Ectodermal cell (in vitro differentiated cells): ENCODE data around the gene SREBF1.

ENCODE experiments used
- H3K27ac ChIP-seq: 2 replicates; pipeline ENCODE4 v1.7.0; 2013; ENCODE audit warnings: mild to moderate bottlenecking, low read depth, low read length; ENCODE audit not compliant: insufficient read depth, poor library complexity, severe bottlenecking
- H3K27me3 ChIP-seq: 2 replicates; pipeline ENCODE4 v1.7.0; 2013; ENCODE audit warnings: mild to moderate bottlenecking, low read length; ENCODE audit not compliant: insufficient read depth, control insufficient read depth, poor library complexity, severe bottlenecking
- H3K36me3 ChIP-seq: one replicate; pipeline ENCODE4 v1.7.0; 2013; ENCODE audit warnings: low read length; ENCODE audit not compliant: control insufficient read depth, insufficient read depth
- H3K4me1 ChIP-seq: one replicate; pipeline ENCODE4 v1.7.0; 2013; ENCODE audit warnings: low read length; ENCODE audit not compliant: control insufficient read depth, insufficient read depth
- H3K4me3 ChIP-seq: 2 replicates; pipeline ENCODE4 v1.7.0; 2013; ENCODE audit warnings: low read depth, low read length, control low read depth; ENCODE audit not compliant: insufficient read depth
- H3K9me3 ChIP-seq: 2 replicates; pipeline ENCODE4 v1.7.0; 2013; ENCODE audit warnings: mild to moderate bottlenecking, low read length, moderate library complexity; ENCODE audit not compliant: control insufficient read depth
- WGBS, 2 experiments: methylation state at CpG; one replicate each; pipeline ENCODE4 v1.1.7; 2013; ENCODE audit warnings: missing lambda C conversion rate in 2 of 2; 5-methylcytosine and 5-hydroxymethylcytosine counted together

Gene SREBF1

DNA sequence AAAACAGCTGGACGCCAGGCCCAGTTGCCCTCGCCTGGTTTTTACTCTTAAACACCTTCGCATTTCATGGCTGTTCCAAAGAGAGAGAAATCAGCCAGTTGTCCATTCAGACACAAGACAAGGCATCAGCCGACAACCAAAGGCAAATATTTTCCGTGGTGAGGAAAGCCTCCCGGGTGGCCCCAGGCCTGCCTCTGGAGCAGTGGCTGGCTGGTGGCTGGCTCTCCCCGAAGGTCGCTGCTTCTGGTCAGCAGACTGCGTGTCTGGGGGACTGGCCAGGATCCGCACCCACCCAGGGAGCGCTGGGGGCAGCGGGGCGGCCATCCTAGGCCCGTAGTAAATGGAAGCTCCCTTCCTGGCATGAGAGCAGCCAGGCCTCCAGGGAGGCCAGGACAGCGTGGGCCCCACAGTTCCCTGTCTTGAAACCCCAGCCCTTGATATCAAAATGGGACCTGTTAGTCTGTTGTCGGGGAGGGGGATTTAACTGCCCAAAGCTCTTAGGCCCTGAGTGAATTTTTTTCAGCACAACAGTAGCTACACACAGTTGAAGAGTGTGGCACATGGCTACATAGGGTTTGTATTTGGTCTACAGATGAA, 57.7 kb downstream of the SREBF1 start:
- Histone ChIP-seq H3K36me3 (no peaks in the 10 kb centered on the region), H3K27ac (no peak overlapping the region), H3K4me1 (peaks cover 37% of the 10 kb centered on the region), H3K4me3 (no peak overlapping the region), H3K27me3 (peaks cover 18% of the 10 kb centered on the region), H3K9me3 (no peaks in the 10 kb centered on the region)
- WGBS, 2 experiments = 74 to 75% methylated on average over 16 of the region's 16 CpGs

DNA sequence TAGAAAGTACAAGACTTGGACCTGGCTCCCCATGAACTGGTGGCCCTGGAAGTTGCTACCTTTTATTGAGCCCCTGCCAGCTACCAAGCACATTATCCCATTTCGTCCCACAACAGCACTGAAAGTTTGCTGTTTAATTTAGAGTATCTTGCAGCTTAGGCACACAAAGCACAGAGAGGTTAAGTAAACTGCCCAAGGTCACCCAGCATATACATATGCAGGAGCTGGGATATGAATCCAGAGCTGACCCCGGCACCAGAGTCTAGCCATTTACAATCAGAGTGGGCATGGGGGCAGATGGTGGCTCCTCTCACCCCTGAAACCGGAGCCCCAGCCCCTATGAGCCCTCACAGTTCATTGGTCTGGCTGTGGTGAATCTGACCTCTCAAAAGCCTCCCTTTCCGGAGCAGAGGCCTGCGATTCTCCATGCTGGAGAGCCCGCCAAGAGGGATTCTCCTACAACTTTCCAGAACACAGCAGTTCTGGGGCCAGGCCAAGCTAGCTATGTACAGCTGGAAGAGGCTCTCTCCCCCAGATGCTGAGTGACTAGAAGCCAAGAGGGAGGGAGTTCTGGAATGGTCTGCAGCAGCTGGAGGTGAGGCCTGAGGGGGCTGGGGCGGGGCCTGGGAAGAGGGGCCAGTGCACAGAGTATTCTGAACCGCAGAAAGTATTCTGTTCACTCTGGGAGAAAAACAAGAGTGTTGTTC, 58.3 kb downstream of the SREBF1 start:
- no peak overlapping the region for H3K27ac ChIP-seq
- WGBS, 2 experiments = 87 to 88% methylated on average over 8 of the region's 8 CpGs

DNA sequence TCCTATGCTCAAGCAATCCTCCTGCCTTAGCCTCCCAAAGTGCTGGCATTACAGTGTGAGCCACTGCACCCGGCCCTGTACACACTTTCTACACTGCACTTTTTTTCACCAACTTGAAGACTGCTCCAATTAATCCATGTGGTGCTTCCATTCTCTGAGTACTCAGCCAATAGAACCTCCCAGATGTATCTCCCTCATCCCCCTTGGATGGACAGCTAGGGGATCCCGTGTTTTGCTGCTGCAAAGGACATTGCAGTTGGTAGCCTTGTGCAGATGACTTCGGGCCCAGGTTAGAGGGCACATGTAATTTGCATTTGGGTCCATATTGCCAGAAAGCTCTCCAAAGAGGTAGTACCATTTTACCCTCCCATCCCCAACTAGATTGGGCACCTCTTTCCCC, 59.9 kb downstream of the SREBF1 start:
- Histone ChIP-seq H3K36me3 (no peaks in the 10 kb centered on the region), H3K4me1 (peaks cover 32% of the 10 kb centered on the region), H3K4me3 (no peak overlapping the region), H3K9me3 (no peaks in the 10 kb centered on the region), H3K27me3 (peaks cover 10% of the 10 kb centered on the region), H3K27ac (no peak overlapping the region)
- whole genome bisulfite sequencing, 2 experiments = 92 to 93% methylated on average over 3 of the region's 3 CpGs

More for the DNA sequence above, 58.3 kb downstream of the SREBF1 start:
- Histone ChIP-seq H3K4me1 (peaks cover 32% of the 10 kb centered on the region), H3K27me3 (peaks cover 18% of the 10 kb centered on the region), H3K4me3 (no peak overlapping the region), H3K36me3 (no peaks in the 10 kb centered on the region), H3K9me3 (no peaks in the 10 kb centered on the region)

DNA sequence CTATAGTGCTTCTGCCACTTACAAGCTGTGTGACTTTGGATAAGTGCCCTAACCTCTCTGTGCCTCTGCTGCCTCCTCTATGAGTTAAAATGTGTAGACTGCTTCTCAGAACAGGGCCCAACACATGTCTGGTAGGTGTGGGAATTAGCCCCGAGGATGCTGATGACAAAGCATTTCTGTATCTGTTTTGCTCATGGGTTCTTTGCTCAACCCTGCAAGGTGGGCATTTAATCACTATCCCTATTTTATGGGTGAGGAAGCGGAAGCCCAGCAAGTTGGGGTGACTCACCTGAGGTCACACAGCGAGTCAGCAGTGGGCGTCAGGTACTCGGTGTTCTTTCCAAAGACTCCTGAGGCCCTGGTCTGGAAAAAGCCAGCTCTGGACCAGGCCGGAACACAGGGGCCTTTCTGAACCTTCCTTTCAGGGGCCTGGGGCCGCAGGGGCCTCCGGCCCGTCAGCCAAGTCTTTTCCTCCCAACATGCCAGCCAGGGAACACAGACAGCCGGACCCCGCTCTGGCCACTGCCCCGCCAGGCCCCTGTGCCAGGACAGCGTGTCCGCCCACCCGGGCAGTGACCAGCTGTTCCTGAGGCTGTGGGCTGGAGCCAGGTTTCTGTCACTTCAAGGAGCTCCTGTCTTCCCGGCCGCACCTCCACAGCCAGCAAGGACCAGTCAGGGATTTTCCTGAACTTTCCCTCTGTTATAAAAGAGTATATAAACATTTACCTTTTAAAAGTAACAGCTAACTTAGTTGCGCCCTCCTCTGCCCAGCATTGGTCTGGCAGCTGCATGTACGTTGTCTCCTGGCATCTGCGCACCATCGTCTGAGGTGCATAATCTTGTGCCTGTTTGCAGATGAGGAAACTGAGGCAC, 62.5 kb downstream of the SREBF1 start:
- Histone ChIP-seq H3K27me3 (no peaks in the 10 kb centered on the region), H3K27ac (no peak overlapping the region), H3K36me3 (no peaks in the 10 kb centered on the region), H3K9me3 (no peaks in the 10 kb centered on the region), H3K4me3 (no peak overlapping the region), H3K4me1 (peaks cover 36% of the 10 kb centered on the region)
- WGBS, 2 experiments = 91 to 92% methylated on average over 21 of the region's 21 CpGs

DNA sequence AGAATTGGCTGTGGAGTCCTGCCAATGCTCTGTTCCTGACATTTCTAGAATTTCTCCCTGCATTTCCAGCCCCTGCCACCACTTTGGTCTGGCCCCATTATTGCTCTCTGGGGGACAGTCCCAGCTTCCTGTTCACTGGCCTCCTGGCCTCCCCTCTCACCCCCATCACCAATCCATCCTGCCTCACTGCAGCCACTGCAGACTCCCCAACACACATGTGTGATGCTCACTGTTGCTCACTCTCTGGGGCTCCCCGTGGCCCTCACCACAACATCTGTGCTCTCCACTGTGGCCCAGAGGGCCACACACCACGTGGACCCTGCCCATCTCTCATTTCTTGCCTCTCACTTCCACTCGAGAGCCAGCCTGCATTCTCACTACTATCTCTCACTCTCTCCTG, 64.6 kb downstream of the SREBF1 start:
- Histone ChIP-seq H3K4me3 (no peak overlapping the region), H3K27me3 (no peaks in the 10 kb centered on the region), H3K9me3 (no peaks in the 10 kb centered on the region), H3K36me3 (no peaks in the 10 kb centered on the region), H3K4me1 (peaks cover 44% of the 10 kb centered on the region), H3K27ac (no peak overlapping the region)
- 74 to 78% methylated on average over 3 of the region's 3 CpGs for WGBS, 2 experiments

DNA sequence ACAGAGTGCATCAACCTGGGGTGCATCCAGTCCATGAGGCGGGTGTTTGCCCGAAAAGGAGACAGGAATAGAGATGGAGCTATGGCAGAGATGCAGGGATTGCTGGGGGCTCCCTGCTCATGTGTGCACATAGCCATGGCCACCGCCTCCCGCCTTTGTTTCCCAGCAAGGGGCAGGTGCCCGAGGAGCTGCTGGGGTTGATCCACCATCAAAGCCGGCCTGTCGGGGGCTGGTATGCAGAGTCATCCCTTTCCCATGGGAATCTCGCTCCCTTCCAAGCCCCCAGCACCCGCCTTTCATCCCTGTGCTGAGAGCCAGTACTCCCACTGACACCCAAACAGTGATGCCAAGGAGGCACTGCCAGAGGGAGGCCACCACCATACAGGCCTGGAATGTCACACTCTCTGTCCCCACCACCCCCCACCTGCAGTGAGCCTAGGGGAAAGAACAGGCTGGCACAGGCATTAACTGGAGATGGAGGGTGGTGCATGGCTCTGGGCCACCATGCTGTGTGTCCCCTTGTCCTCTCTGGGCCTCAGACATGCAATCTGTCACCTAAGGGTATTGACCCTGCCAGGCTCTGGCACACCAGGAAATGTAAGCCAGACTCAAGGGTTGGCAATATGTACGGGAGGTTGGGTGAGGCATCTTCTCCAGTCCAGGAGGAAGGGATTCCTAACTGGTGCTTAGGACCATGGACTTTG, 65.1 kb downstream of the SREBF1 start:
- H3K27me3 ChIP-seq = no peaks in the 10 kb centered on the region
- no peak overlapping the region for H3K27ac ChIP-seq
- no peak overlapping the region for H3K4me3 ChIP-seq
- peaks cover 50% of the 10 kb centered on the region for H3K4me1 ChIP-seq
- 82 to 87% methylated on average over 10 of the region's 10 CpGs for WGBS, 2 experiments
- no peaks in the 10 kb centered on the region for H3K9me3 ChIP-seq
- H3K36me3 ChIP-seq = no peaks in the 10 kb centered on the region

- WGBS, 2 experiments = 89 to 91% methylated on average over 13 of the region's 13 CpGs
- Histone ChIP-seq H3K4me3 (no peak overlapping the region), H3K4me1 (peaks cover 60% of the 10 kb centered on the region), H3K27ac (no peak overlapping the region), H3K36me3 (no peaks in the 10 kb centered on the region), H3K9me3 (no peaks in the 10 kb centered on the region), H3K27me3 (no peaks in the 10 kb centered on the region)
Measured at GRCh38 chr17:17770632-17771044, 66.1 kb downstream of the SREBF1 start.

DNA sequence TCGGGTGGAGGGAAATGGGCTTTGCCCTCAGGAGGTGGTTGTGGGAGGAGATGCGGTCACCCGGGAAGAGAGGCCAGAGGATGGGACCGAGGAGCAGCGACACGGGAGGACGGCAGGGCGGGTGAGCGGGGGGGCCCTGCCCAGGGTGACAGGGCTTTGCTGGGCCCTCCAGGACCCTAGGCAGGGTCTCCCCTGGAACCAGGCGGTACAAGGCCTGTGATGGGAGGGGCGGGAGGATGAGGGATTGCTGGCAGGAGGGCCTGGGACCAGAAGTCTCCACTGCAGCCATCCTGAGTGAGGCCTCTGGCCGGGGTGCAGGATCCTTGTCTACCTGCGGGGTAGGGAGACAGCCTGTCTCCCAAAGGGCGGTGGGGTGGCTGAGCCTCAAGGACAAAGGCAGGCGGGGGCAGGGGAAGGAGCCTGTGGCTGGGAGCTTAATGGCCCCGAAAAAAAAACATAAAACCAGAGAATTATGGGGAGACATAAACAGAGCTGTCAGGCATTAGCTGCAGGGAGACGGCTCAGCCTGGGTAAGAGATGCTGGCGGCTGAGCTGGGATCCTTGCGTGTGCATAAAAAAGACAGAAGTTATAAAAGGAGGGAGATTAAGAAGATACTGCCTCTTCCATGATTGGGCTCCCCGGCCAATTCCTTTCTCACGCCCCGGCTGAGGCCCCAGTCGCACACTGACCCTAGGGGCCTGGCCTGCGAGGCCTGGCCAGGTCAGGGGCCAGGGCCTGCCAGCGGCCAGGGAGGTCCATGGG, 66.7 kb downstream of the SREBF1 start:
- WGBS, 2 experiments = 84 to 85% methylated on average over 25 of the region's 25 CpGs
- Histone ChIP-seq H3K36me3 (no peaks in the 10 kb centered on the region), H3K27me3 (no peaks in the 10 kb centered on the region), H3K4me1 (peaks cover 61% of the 10 kb centered on the region), H3K27ac (no peak overlapping the region), H3K4me3 (no peak overlapping the region), H3K9me3 (no peaks in the 10 kb centered on the region)

DNA sequence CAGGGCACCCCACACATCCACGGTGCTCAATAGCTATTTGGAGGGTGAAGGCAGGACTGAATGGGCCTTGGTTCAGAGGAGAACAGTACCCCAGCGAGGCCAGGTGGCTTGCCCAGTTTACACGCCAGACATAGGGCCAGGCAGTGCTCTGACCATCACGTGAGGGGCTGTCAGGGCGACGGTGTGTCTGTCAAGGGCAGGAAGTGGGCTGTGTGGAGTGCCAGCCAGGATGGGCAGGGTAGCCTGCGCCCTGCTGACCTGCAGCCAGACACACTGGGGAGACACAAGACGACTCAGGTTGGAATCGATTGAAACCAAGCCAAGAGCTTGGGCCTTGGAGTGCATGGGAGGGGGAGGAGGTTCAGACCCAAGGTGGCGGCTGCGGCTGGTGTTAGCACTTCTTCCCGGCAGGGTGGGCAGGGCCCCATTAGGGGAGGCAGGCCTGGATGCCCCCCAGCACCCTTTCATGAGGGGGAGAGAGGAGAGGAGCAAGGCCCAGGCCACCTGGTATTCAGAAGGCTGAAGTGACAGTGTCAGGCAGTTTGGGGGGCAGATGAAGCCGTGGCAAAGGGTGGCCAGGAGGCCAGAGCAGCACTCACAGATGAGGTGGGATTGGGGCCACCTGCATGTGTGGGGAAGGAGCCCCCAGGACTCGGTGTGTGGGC, 68.2 kb downstream of the SREBF1 start:
- Histone ChIP-seq H3K27ac (no peak overlapping the region), H3K9me3 (no peaks in the 10 kb centered on the region), H3K4me3 (no peak overlapping the region), H3K27me3 (no peaks in the 10 kb centered on the region), H3K4me1 (peaks cover 61% of the 10 kb centered on the region), H3K36me3 (no peaks in the 10 kb centered on the region)
- 91 to 94% methylated on average over 14 of the region's 14 CpGs for WGBS, 2 experiments
